ENCODE results near the gene AP1G1. TPM values are rescaled to one million over a fixed set of nuclear protein-coding genes. Genes with fewer than 3 reads are reported as not detected.
"Not testable (repeated sequence)": the region's sequence is repeated elsewhere in the genome, so short reads cannot be mapped to it uniquely, and the experiment has no call there.

Gene AP1G1
- total and polyA plus RNA-seq, 2 donors from 2014 or later: 28.0 to 111 TPM

DNA sequence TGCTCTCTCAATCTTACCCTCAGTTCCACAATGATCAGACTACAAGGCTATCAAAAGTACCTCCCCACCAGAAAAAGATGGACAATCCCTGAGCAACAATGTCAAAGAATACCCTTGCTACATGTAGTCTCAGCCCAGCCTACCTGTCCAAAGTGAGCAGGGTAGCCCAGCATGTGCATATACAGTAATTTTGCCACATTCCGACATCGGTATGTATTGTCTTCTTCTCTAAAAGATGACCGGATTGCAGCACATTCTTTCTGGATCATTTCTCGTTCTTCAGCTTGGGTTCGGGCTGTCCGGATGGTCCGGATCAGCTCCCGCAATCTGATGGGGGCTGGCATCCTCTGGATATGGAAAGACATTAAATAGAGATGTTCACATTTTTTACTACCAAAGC lies 19.5 kb downstream of the AP1G1 start:
- Histone ChIP-seq H3K27me3 (ENCODE audit: control insufficient read depth, insufficient read depth, low read length) (no peaks in the 10 kb centered on the region), H3K36me3 (ENCODE audit: control insufficient read depth in 2 of 3, insufficient read depth in 3 of 3, low read length in 3 of 3) (peaks cover 3 to 8% (median 3%) of the 10 kb centered on the region in 3 donors), H3K4me3 (ENCODE audit: low read length in 3 of 3) (no peak overlapping the region), H3K9ac (ENCODE audit: low read length in 3 of 3) (no peak overlapping the region), H3K4me1 (ENCODE audit: control insufficient read depth in 2 of 3, insufficient read depth in 2 of 3, low read depth in 1 of 3, low read length in 3 of 3) (peaks cover 0 to 5% (median 0%) of the 10 kb centered on the region in 3 donors), H3K9me3 (ENCODE audit: control insufficient read depth in 2 of 3, insufficient read depth in 1 of 3, low read length in 3 of 3) (no peaks in the 10 kb centered on the region), H3K27ac (ENCODE audit: low read depth in 2 of 2, low read length in 2 of 2) (no peak overlapping the region)
- intact Hi-C loops (cut with DNase I): no loop called here
- FAIRE-seq: no peak
- no peak for DNase-seq
- TF ChIP-seq, protein P1, sequence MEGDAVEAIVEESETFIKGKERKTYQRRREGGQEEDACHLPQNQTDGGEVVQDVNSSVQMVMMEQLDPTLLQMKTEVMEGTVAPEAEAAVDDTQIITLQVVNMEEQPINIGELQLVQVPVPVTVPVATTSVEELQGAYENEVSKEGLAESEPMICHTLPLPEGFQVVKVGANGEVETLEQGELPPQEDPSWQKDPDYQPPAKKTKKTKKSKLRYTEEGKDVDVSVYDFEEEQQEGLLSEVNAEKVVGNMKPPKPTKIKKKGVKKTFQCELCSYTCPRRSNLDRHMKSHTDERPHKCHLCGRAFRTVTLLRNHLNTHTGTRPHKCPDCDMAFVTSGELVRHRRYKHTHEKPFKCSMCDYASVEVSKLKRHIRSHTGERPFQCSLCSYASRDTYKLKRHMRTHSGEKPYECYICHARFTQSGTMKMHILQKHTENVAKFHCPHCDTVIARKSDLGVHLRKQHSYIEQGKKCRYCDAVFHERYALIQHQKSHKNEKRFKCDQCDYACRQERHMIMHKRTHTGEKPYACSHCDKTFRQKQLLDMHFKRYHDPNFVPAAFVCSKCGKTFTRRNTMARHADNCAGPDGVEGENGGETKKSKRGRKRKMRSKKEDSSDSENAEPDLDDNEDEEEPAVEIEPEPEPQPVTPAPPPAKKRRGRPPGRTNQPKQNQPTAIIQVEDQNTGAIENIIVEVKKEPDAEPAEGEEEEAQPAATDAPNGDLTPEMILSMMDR (IDR thresholded peaks at IDR 0.05; ENCODE audit: borderline replicate concordance, extremely low read depth, insufficient read depth): no peak

DNA sequence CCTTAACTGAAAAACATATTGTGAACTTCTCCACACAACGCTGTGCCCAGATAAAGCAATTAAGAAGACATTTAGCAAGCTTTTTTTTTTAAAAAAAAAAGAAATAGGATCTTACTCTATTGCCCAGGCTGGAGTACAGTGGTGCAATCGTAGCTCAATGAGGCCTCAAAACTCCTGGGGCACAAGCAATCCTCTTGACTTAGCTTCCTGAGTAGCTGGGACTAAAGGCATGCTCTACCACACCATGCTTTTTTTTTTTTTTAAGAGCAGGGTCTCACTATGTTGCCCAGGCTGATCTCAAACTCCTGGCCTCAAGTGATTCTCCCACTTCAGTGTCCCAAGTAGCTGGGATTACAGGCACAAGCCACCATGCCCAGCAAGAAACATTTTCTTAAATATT lies 20.1 kb downstream of the AP1G1 start:
- H3K4me1 ChIP-seq (ENCODE audit: control insufficient read depth in 2 of 3, insufficient read depth in 2 of 3, low read depth in 1 of 3, low read length in 3 of 3): peaks cover 0 to 5% (median 0%) of the 10 kb centered on the region in 3 donors
- no peak for FAIRE-seq
- intact Hi-C loops (cut with DNase I): no loop called here

DNA sequence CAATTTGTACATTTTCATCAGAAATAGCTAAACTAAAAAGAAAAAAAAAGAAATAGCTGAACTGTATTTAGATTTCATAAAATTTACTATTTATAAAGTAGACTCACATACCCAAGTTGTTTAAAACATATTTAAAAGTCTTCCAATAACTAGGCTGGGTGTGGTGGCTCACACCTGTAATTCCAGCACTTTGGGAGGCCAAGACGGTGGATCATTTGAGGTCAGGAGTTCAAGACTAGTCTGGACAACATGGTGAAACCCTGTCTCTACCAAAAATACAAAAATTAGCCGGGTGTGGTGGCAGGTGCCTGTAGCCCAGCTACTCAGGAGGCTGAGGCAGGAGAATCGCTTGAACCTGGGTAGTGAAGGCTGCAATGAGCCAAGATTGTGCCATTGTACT lies 23.5 kb downstream of the AP1G1 start:
- H3K4me1 ChIP-seq (ENCODE audit: control insufficient read depth in 2 of 3, insufficient read depth in 2 of 3, low read depth in 1 of 3, low read length in 3 of 3): peaks cover 0 to 14% (median 5%) of the 10 kb centered on the region in 3 donors
- H3K36me3 ChIP-seq (ENCODE audit: control insufficient read depth in 2 of 3, insufficient read depth in 3 of 3, low read length in 3 of 3); FAIRE-seq: not testable (repeated sequence)

More for the DNA sequence above, 20.1 kb downstream of the AP1G1 start:
- Histone ChIP-seq H3K27me3 (ENCODE audit: control insufficient read depth, insufficient read depth, low read length) (no peaks in the 10 kb centered on the region), H3K4me3 (ENCODE audit: low read length in 3 of 3) (no peak overlapping the region), H3K27ac (ENCODE audit: low read depth in 2 of 2, low read length in 2 of 2) (no peak overlapping the region), H3K36me3 (ENCODE audit: control insufficient read depth in 2 of 3, insufficient read depth in 3 of 3, low read length in 3 of 3) (peaks cover 3 to 8% (median 3%) of the 10 kb centered on the region in 3 donors), H3K9ac (ENCODE audit: low read length in 3 of 3) (no peak overlapping the region), H3K9me3 (ENCODE audit: control insufficient read depth in 2 of 3, insufficient read depth in 1 of 3, low read length in 3 of 3) (no peaks in the 10 kb centered on the region)
- TF ChIP-seq, protein P1 (IDR thresholded peaks at IDR 0.05; ENCODE audit: borderline replicate concordance, extremely low read depth, insufficient read depth): no peak
- DNase-seq: no peak

DNA sequence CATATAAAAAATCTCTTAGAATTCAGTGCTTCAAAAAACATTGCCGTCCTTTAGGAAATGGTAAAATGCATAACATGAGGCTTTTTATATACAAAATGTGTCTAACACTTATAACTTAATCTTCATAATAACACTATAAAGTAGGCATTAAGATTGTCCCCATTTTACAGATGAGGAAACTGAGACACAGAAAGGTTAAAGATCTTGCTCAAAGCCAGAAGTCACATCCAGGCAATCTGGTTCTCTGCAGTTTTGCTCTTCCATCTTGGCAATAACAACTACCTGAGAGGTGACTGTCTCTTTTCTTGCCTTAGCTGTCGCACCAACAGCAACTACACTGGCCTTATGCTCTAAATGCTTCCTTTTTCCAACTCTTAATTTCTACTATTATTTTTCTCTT lies 24.5 kb downstream of the AP1G1 start:
- TF ChIP-seq, protein P1 (IDR thresholded peaks at IDR 0.05; ENCODE audit: borderline replicate concordance, extremely low read depth, insufficient read depth): no peak
- Histone ChIP-seq H3K9ac (ENCODE audit: low read length in 3 of 3) (no peak overlapping the region), H3K27me3 (ENCODE audit: control insufficient read depth, insufficient read depth, low read length) (no peaks in the 10 kb centered on the region), H3K27ac (ENCODE audit: low read depth in 2 of 2, low read length in 2 of 2) (no peak overlapping the region), H3K36me3 (ENCODE audit: control insufficient read depth in 2 of 3, insufficient read depth in 3 of 3, low read length in 3 of 3) (peaks cover 3 to 6% (median 3%) of the 10 kb centered on the region in 3 donors), H3K4me1 (ENCODE audit: control insufficient read depth in 2 of 3, insufficient read depth in 2 of 3, low read depth in 1 of 3, low read length in 3 of 3) (peaks cover 0 to 14% (median 4%) of the 10 kb centered on the region in 3 donors), H3K4me3 (ENCODE audit: low read length in 3 of 3) (no peak overlapping the region), H3K9me3 (ENCODE audit: control insufficient read depth in 2 of 3, insufficient read depth in 1 of 3, low read length in 3 of 3) (no peaks in the 10 kb centered on the region)
- intact Hi-C loops (cut with DNase I): no loop called here
- FAIRE-seq (no peak), DNase-seq (no peak)

More for the DNA sequence above, 23.5 kb downstream of the AP1G1 start:
- intact Hi-C loops (cut with DNase I); H3K27ac ChIP-seq (ENCODE audit: low read depth in 2 of 2, low read length in 2 of 2); H3K9me3 ChIP-seq (ENCODE audit: control insufficient read depth in 2 of 3, insufficient read depth in 1 of 3, low read length in 3 of 3); DNase-seq; H3K27me3 ChIP-seq (ENCODE audit: control insufficient read depth, insufficient read depth, low read length); H3K9ac ChIP-seq (ENCODE audit: low read length in 3 of 3); H3K4me3 ChIP-seq (ENCODE audit: low read length in 3 of 3): not testable (repeated sequence)
